Measurements from ENCODE around the gene COL5A1.

COL5A1 gene

GRCh38 chr9:134653259-134654009 lies 11.8 kb downstream of the COL5A1 start:
- Histone ChIP-seq H3K36me3 (peaks cover 17% of the 10 kb centered on the region), H3K9ac (no peak overlapping the region), H3K4me2 (no peak overlapping the region), H3K27ac (no peak overlapping the region), H3K27me3 (no peaks in the 10 kb centered on the region), H3K9me3 (no peaks in the 10 kb centered on the region), H3K4me1 (peaks cover 23% of the 10 kb centered on the region), H3K4me3 (no peak overlapping the region), H4K20me1 (peaks cover 81% of the 10 kb centered on the region)
- TF ChIP-seq Cebpa-rat (IDR thresholded peaks at IDR 0.05): no peak

DNA sequence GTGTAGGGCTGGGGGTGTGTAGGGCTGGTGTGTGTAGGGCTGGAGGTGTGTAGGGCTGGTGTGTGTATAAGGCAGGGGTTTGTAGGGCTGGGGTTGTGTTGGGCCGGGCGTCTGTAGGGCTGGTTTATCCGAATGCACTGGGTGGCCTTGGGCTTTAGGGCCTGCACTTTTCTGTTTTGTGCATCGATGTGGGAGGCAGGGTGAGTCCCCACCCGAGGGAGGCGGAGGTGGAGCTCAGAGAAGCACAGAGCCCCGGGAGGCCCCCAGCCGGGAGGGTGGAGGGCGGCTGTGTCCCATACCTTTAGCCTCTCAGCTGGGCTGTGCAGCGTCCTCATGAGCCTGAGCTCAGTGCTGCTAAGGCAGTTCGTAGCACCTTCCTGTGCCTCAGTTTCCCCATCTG lies 13.5 kb downstream of the COL5A1 start:
- Histone ChIP-seq H3K27me3 (no peaks in the 10 kb centered on the region), H3K9me3 (peaks cover 8% of the 10 kb centered on the region), H4K20me1 (peaks cover 82% of the 10 kb centered on the region), H3K4me3 (no peak overlapping the region), H3K9ac (no peak overlapping the region), H3K27ac (no peak overlapping the region), H3K36me3 (peaks cover 23% of the 10 kb centered on the region), H3K4me1 (peaks cover 19% of the 10 kb centered on the region), H3K4me2 (no peak overlapping the region)
- no peak for TF ChIP-seq Cebpa-rat (IDR thresholded peaks at IDR 0.05)

GRCh38 chr9:134655586-134656333 lies 14.2 kb downstream of the COL5A1 start:
- Histone ChIP-seq H3K9ac (no peak overlapping the region), H3K9me3 (peaks cover 15% of the 10 kb centered on the region)

DNA sequence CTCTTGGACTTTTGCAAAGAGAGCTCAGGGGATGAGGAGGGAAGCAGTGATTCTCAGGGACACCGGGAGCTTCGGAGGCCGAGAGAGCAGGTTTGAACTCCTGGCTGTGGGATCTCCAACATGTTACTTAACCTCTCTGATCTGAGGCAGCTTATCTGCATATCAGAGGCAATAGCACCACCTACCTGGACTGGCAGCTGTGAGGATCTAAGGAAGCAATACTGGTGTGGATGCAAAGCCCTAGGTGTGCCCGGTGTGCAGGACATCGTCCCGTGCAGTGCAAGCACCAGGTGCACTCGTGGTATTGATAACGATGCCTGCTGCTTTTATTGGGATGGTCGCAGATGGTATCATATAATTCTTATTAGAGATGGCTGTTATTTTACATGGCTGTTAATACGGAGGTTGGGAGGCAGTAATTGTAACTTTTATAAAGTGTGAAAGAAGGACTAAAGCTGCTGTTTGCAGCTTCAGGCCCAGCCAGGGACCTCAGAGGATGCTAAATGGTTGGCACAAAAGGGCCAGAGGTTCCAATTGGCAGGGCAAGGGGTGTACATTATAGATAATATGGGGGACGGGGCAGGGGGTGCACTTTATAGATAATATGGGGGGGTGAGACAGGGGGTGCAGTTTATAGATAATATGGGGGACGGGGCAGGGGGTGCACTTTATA lies 14.9 kb downstream of the COL5A1 start:
- Histone ChIP-seq H3K4me2 (no peak overlapping the region), H4K20me1 (peaks cover 75% of the 10 kb centered on the region), H3K4me3 (no peak overlapping the region), H3K4me1 (peaks cover 6% of the 10 kb centered on the region), H3K9ac (no peak overlapping the region), H3K27ac (no peak overlapping the region), H3K9me3 (peaks cover 20% of the 10 kb centered on the region), H3K36me3 (peaks cover 28% of the 10 kb centered on the region), H3K27me3 (no peaks in the 10 kb centered on the region)
- no peak for TF ChIP-seq Cebpa-rat (IDR thresholded peaks at IDR 0.05)

More at GRCh38 chr9:134655586-134656333, 14.2 kb downstream of the COL5A1 start:
- no peak overlapping the region for H3K4me2 ChIP-seq
- peaks cover 23% of the 10 kb centered on the region for H3K36me3 ChIP-seq
- H4K20me1 ChIP-seq: peaks cover 75% of the 10 kb centered on the region
- H3K4me3 ChIP-seq: no peak overlapping the region
- no peak for TF ChIP-seq Cebpa-rat (IDR thresholded peaks at IDR 0.05)
- H3K4me1 ChIP-seq: peaks cover 13% of the 10 kb centered on the region
- no peaks in the 10 kb centered on the region for H3K27me3 ChIP-seq
- H3K27ac ChIP-seq: no peak overlapping the region

DNA sequence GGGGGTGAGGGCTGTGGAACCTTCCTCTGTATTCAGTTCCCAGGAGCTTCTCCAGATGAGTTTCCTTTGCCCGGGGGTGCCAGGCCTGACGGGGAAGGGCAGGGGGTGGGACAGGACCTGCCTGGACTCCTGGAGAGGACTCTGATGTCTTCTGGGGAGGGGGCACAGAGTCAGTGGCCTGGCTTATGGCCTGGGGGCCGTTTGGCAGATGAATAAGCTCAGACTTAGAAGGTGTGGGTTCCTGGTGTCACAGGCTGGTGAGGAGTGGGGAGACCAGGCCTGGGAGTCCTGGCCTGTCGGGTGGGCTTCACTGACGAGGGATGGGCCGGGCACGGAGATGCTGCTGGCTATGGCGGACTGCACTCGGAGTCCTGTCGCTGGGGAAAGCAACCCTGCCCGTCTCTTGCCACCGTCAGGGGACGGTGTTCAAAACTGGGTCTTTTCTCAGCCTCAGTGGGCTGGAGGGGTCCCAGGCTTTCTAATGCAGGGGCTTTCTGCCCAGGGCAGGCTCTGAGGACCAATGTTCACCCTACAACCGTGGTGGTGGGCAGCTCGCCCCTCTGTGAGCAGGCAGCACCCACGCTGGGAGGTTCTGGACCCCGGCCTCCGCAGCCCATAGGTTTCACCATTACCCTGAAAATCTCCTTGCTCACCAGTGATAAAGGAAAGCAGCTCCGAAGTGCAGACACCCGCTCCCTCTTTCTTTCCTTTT lies 16.2 kb downstream of the COL5A1 start:
- Histone ChIP-seq H3K4me1 (no peaks in the 10 kb centered on the region), H4K20me1 (peaks cover 78% of the 10 kb centered on the region), H3K4me3 (no peak overlapping the region), H3K36me3 (peaks cover 39% of the 10 kb centered on the region), H3K27ac (no peak overlapping the region), H3K27me3 (no peaks in the 10 kb centered on the region), H3K4me2 (no peak overlapping the region), H3K9ac (no peak overlapping the region), H3K9me3 (peaks cover 20% of the 10 kb centered on the region)
- no peak for TF ChIP-seq Cebpa-rat (IDR thresholded peaks at IDR 0.05)

DNA sequence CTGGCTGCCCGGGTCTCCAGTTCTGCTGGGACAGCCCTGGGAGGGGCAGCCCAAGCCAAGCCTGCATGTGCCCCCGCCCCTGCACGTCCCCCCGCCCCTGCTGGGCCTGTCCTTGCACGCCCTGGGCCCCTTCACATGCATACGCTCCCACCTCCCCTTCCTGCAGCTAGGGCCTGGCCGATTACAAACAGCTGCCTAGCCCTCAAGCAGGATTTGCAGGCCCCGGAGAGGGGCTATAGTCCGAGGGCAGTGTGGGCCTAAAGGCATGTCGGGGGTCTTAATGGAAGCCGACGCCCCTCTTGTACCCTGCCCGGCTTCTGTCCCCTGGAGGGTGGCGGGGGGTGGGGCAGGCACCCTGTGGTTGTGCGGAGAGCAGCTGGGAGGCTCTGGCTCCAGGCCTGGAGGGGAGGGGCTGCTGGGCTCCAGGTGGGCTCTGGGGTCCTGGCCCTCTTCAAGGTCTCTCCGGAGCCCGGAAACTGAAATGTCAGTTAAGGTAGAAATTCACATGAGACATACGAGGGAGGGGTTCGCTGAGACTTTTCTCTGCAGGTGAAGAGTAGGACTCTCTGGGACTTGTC lies 16.9 kb downstream of the COL5A1 start:
- Histone ChIP-seq H4K20me1 (peaks cover 78% of the 10 kb centered on the region), H3K36me3 (peaks cover 39% of the 10 kb centered on the region), H3K27ac (no peak overlapping the region), H3K4me1 (no peaks in the 10 kb centered on the region), H3K4me3 (no peak overlapping the region), H3K9ac (no peak overlapping the region), H3K4me2 (no peak overlapping the region), H3K27me3 (no peaks in the 10 kb centered on the region), H3K9me3 (peaks cover 20% of the 10 kb centered on the region)
- no peak for TF ChIP-seq Cebpa-rat (IDR thresholded peaks at IDR 0.05)

DNA sequence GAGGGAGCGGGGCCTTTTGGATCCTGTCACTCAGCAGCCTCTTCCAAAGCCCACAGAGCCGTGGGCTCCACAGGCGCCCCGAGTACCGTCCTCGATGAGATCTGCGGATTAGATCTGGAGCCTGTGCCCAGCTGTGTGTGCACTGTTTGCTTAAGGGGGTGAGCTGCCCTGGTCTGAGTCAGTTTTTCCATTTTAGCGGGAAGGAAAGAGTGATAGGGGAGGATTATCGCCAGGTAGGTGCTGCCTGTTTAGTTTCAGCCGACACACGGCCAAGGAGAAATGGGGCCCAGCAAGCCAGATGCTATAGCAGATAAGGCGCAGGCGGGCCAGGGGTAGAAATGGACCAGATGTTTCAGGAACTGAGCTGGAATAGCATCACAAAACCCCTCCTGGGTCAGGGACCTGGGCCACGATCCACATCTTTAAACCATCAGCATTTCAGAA lies 18.1 kb downstream of the COL5A1 start:
- Histone ChIP-seq H3K27me3 (no peaks in the 10 kb centered on the region), H3K4me1 (no peaks in the 10 kb centered on the region), H3K36me3 (peaks cover 48% of the 10 kb centered on the region), H3K4me3 (no peak overlapping the region), H3K9me3 (peaks cover 20% of the 10 kb centered on the region), H3K9ac (no peak overlapping the region), H3K4me2 (no peak overlapping the region), H3K27ac (no peak overlapping the region), H4K20me1 (peaks cover 78% of the 10 kb centered on the region)
- TF ChIP-seq Cebpa-rat (IDR thresholded peaks at IDR 0.05): no peak

DNA sequence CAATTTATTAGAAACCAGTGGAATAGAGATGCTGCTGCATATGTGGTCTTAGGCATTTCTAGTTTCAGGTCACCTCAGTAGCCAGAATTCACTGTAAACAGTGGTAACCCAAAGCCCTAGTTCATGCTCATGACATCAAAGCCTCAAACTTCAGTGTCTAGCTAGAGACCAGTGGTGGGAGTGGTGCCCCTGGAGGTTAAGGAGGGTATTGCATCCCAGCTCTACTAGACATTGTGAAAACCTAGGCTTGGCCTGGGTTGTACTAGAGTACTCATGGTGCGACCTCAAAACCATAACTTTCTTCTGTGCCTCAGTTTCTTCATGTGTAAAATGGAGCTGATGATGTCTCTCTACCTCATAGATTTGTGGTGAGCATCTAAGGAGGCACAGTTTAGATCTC lies 18.8 kb downstream of the COL5A1 start:
- H3K4me1 ChIP-seq: no peaks in the 10 kb centered on the region
- no peak overlapping the region for H3K4me3 ChIP-seq
- no peak overlapping the region for H3K9ac ChIP-seq
- H3K9me3 ChIP-seq: peaks cover 20% of the 10 kb centered on the region
- no peak for TF ChIP-seq Cebpa-rat (IDR thresholded peaks at IDR 0.05)
- peaks cover 76% of the 10 kb centered on the region for H4K20me1 ChIP-seq
- H3K27ac ChIP-seq: no peak overlapping the region
- H3K27me3 ChIP-seq: no peaks in the 10 kb centered on the region
- H3K4me2 ChIP-seq: no peak overlapping the region
- peaks cover 48% of the 10 kb centered on the region for H3K36me3 ChIP-seq

GRCh38 chr9:134661299-134661698 lies 19.7 kb downstream of the COL5A1 start:
- Histone ChIP-seq H3K4me2 (no peak overlapping the region), H3K27me3 (no peaks in the 10 kb centered on the region), H3K27ac (no peak overlapping the region), H3K9ac (no peak overlapping the region), H4K20me1 (peaks cover 76% of the 10 kb centered on the region), H3K36me3 (peaks cover 48% of the 10 kb centered on the region), H3K4me1 (peaks cover 3% of the 10 kb centered on the region), H3K4me3 (no peak overlapping the region), H3K9me3 (peaks cover 20% of the 10 kb centered on the region)
- no peak for TF ChIP-seq Cebpa-rat (IDR thresholded peaks at IDR 0.05)
